SK-N-SH (cell line): ENCODE measurements around the gene NEMP2.

Experiments used
- EP300 ChIP-seq, 2 experiments: IDR thresholded peaks; 2 replicates each; pipeline versions ENCODE4 v1.4.0 to v1.6.1; 2012; ENCODE audit warnings: borderline replicate concordance in 1 of 2, low read depth in 1 of 2, low read length in 1 of 2
- JUND ChIP-seq: IDR thresholded peaks from 2 replicates; pipeline ENCODE4 v1.4.0; 2012
- POLR2AphosphoS5 ChIP-seq: IDR thresholded peaks from 2 replicates; pipeline ENCODE4 v1.6.1; 2012; ENCODE audit warnings: low read depth, low read length
- RAD21 ChIP-seq: IDR thresholded peaks from 2 replicates; pipeline ENCODE4 v1.6.1; 2012; ENCODE audit warnings: mild to moderate bottlenecking, low read length
- TAF1 ChIP-seq: IDR thresholded peaks from 2 replicates; pipeline ENCODE4 v1.6.1; 2012; ENCODE audit warnings: low read depth, mild to moderate bottlenecking, low read length, moderate library complexity, borderline replicate concordance
- TF ChIP-seq, protein P1 (sequence below): IDR thresholded peaks from 2 replicates; pipeline ENCODE4; 2012
- TF ChIP-seq, protein P2 (sequence below): fragments of 200-600 bp; sonication (generic); IDR thresholded peaks from 2 replicates; pipeline ENCODE4 v1.6.1; 2017; ENCODE audit warnings: antibody characterized with exemption, mild to moderate bottlenecking, moderate library complexity

DNA sequence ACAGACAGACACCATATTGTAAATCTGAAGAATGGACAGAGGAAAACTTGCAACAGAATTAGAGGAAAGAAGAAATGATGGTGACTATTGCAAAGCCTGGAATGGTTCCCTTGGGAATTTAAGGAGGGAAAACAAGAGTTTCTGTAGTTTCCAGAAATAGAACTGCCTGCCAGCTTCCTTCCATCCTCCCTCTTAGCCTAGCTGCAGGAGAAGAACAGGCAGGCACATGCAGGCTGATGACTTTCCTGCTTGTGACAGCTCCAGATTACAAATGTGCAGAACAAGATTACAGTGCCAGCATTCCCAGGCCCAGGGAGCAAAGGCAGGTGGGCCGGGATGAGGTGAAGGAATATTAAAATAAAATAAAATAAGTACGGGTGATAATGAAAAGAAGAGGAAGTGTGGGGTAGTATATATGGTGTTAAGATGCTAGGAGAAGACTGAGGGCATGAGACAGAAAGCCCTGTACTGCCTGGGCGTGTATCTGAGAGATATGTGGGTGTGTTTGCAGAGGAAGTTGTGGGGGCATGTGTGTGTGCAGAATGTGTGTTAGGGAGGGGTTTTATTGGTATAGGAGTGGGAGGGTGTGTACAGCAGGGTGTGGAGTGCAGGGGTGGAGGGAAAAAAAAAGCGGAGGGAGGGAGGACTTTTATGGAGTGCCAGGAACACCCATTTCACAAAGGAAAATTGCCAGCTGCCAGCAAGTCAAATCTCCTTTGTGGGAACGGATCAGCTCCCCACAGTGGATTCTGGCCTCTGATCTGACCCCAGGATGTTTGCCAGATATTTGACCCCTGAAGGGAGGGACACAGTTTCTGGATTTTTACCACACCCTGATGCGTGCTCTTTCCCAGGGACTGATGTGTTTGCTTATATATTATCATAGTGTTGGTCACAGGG is 43.9 kb upstream of the NEMP2 start:
- TF ChIP-seq, protein P1, sequence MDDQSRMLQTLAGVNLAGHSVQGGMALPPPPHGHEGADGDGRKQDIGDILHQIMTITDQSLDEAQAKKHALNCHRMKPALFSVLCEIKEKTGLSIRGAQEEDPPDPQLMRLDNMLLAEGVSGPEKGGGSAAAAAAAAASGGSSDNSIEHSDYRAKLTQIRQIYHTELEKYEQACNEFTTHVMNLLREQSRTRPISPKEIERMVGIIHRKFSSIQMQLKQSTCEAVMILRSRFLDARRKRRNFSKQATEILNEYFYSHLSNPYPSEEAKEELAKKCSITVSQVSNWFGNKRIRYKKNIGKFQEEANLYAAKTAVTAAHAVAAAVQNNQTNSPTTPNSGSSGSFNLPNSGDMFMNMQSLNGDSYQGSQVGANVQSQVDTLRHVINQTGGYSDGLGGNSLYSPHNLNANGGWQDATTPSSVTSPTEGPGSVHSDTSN, result no peak
- TF ChIP-seq, protein P2, sequence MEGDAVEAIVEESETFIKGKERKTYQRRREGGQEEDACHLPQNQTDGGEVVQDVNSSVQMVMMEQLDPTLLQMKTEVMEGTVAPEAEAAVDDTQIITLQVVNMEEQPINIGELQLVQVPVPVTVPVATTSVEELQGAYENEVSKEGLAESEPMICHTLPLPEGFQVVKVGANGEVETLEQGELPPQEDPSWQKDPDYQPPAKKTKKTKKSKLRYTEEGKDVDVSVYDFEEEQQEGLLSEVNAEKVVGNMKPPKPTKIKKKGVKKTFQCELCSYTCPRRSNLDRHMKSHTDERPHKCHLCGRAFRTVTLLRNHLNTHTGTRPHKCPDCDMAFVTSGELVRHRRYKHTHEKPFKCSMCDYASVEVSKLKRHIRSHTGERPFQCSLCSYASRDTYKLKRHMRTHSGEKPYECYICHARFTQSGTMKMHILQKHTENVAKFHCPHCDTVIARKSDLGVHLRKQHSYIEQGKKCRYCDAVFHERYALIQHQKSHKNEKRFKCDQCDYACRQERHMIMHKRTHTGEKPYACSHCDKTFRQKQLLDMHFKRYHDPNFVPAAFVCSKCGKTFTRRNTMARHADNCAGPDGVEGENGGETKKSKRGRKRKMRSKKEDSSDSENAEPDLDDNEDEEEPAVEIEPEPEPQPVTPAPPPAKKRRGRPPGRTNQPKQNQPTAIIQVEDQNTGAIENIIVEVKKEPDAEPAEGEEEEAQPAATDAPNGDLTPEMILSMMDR, result no peak
- TF ChIP-seq TAF1, result no peak
- no peak for TF ChIP-seq JUND
- TF ChIP-seq POLR2AphosphoS5, result no peak
- TF ChIP-seq RAD21, result no peak
- no peak for TF ChIP-seq EP300 (IDR thresholded peaks at IDR 0.05; ENCODE audit: borderline replicate concordance in 1 of 2, low read depth in 1 of 2, low read length in 1 of 2)
